ENCODE data around the gene CEP170B.

The CEP170B gene

GRCh38 chr14:104929268-104930230, 64.5 kb downstream of the CEP170B start:
- H3K9me3 Mint-ChIP-seq, result no peaks in the 10 kb centered on the region
- H3K27ac Mint-ChIP-seq, result no peak overlapping the region
- H3K4me3 Mint-ChIP-seq, result no peak overlapping the region
- peaks cover 3% of the 10 kb centered on the region for H3K27me3 Mint-ChIP-seq
- H3K4me1 Mint-ChIP-seq (ENCODE audit: low read depth), result peaks cover 9% of the 10 kb centered on the region
- no peaks in the 10 kb centered on the region for H3K36me3 Mint-ChIP-seq (ENCODE audit: low read depth)

GRCh38 chr14:104930526-104931303, 65.6 kb downstream of the CEP170B start:
- Mint-ChIP-seq H3K4me3 (no peak overlapping the region), H3K27me3 (peaks cover 5% of the 10 kb centered on the region), H3K9me3 (no peaks in the 10 kb centered on the region), H3K27ac (no peak overlapping the region), H3K4me1 (ENCODE audit: low read depth) (peaks cover 11% of the 10 kb centered on the region), H3K36me3 (ENCODE audit: low read depth) (no peaks in the 10 kb centered on the region)

- no peak overlapping the region for H3K27ac Mint-ChIP-seq
Measured at GRCh38 chr14:104931304-104931770, 66.3 kb downstream of the CEP170B start.

GRCh38 chr14:104931771-104932675, 67.0 kb downstream of the CEP170B start:
- H3K4me1 Mint-ChIP-seq (ENCODE audit: low read depth), result peaks cover 5% of the 10 kb centered on the region
- no peak overlapping the region for H3K4me3 Mint-ChIP-seq
- H3K36me3 Mint-ChIP-seq (ENCODE audit: low read depth), result no peaks in the 10 kb centered on the region
- H3K9me3 Mint-ChIP-seq, result no peaks in the 10 kb centered on the region
- peaks cover 5% of the 10 kb centered on the region for H3K27me3 Mint-ChIP-seq
- no peak overlapping the region for H3K27ac Mint-ChIP-seq

More at GRCh38 chr14:104931304-104931770, 66.3 kb downstream of the CEP170B start:
- Mint-ChIP-seq H3K36me3 (ENCODE audit: low read depth) (no peaks in the 10 kb centered on the region), H3K4me3 (no peak overlapping the region), H3K27me3 (peaks cover 5% of the 10 kb centered on the region), H3K4me1 (ENCODE audit: low read depth) (peaks cover 10% of the 10 kb centered on the region), H3K9me3 (no peaks in the 10 kb centered on the region)

GRCh38 chr14:104932676-104933631, 67.9 kb downstream of the CEP170B start:
- Mint-ChIP-seq H3K4me3 (no peak overlapping the region), H3K4me1 (ENCODE audit: low read depth) (peaks cover 5% of the 10 kb centered on the region), H3K9me3 (no peaks in the 10 kb centered on the region), H3K27me3 (peaks cover 5% of the 10 kb centered on the region), H3K27ac (no peak overlapping the region), H3K36me3 (ENCODE audit: low read depth) (no peaks in the 10 kb centered on the region)

DNA sequence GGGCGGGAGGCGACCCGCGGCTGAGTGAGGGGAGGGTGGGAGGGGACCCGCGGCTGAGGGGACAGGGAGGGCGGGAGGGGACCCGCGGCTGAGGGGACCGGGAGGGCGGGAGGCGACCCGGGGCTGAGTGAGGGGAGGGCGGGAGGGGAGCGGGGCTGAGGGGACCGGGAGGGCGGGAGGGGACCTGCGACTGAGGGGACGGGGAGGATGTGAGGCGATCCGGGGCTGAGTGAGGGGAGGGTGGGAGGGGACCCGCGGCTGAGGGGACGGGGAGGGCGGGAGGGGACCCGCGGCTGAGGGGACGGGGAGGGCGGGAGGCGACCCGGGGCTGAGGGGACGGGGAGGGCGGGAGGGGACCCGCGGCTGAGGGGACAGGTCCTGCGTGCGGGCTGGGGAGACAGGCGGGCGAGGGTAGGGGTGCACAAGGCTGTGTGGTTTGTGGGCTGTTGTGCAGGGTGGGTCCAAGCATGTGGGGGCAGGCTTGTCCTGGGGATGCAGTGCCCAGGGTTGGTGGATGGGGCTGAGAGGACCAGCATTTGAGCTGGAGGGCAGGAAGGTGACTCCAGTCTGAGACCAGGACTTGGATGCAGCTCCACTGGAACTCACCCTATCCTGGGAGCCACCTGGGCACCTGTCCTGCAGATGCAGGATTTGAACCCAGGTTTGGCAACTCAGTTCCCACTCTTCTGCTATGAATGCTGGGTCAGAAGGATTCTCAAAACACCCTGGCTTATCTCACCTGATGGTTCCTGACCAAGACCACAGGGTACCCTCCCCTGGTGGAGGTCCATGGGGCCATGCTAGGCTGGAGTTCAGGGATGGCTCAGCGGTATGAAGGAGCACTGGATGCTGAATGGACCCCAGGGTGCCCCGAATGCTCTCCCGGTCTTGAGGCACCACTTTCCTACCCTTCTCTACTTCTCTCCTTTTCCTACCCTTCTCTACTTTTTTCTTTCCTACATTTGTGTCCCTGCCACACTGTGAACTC, 69.0 kb downstream of the CEP170B start:
- H3K27me3 Mint-ChIP-seq, result peaks cover 5% of the 10 kb centered on the region
- peak overlapping the region; percentile 84 for H3K27ac Mint-ChIP-seq
- peak overlapping the region; percentile 63 for H3K4me3 Mint-ChIP-seq
- H3K4me1 Mint-ChIP-seq (ENCODE audit: low read depth), result peaks cover 5% of the 10 kb centered on the region
- no peaks in the 10 kb centered on the region for H3K9me3 Mint-ChIP-seq
- no peaks in the 10 kb centered on the region for H3K36me3 Mint-ChIP-seq (ENCODE audit: low read depth)

DNA sequence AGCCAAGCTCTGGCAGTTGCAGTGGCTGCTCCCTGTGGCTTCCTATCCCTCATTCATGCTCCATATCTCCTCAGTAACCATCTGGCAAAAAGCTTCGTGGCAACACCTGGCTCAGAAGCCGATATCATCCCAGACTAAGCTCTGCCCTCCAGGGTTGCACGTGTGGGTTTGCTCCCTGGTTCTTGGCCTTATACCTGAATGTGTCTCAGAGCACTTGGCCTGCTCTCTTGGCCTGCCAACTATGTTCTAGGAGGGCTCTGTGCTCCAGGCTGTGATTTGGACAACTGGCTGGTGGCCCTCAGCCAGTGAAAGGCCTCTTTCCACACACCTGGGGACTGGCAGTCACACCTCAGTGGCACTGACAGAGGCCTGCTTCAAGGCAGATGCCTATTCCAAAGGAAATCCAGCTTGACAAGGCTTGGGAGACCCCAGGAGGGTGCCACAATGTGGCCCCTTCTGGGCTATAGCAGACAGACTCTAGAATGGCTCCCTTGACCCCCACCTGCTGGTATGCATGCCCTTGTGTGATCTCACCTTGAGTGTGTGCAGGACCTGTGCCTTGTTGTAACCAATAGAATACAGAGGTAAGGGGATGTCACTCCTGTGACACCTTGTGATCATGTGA, 70.1 kb downstream of the CEP170B start:
- Mint-ChIP-seq H3K4me1 (ENCODE audit: low read depth) (peaks cover 5% of the 10 kb centered on the region), H3K9me3 (no peaks in the 10 kb centered on the region), H3K36me3 (ENCODE audit: low read depth) (no peaks in the 10 kb centered on the region), H3K27ac (no peak overlapping the region), H3K27me3 (peaks cover 5% of the 10 kb centered on the region), H3K4me3 (no peak overlapping the region)

DNA sequence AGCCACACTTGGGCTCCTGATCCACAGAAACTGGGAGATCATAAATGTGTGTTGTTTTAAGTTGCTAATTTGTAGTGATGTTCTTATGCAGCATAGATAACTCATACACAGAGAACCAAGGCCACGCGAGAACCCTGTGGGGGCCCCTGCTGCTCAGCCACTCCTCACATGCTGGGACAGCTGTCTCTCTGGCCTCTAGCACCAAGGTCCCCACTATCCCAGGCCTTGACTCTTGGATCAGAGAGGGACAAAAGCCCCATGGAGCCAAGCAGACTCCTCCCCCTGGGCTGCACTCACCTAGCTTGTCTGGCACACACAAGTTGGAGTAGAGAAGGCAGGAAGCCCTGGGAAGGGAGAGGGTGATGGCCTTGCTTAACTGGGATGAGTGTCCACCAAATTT, 70.9 kb downstream of the CEP170B start:
- H3K36me3 Mint-ChIP-seq (ENCODE audit: low read depth), result no peaks in the 10 kb centered on the region
- no peak overlapping the region for H3K27ac Mint-ChIP-seq
- peaks cover 5% of the 10 kb centered on the region for H3K27me3 Mint-ChIP-seq
- H3K4me1 Mint-ChIP-seq (ENCODE audit: low read depth), result peaks cover 5% of the 10 kb centered on the region
- no peak overlapping the region for H3K4me3 Mint-ChIP-seq
- no peaks in the 10 kb centered on the region for H3K9me3 Mint-ChIP-seq

GRCh38 chr14:104936361-104937155, 71.5 kb downstream of the CEP170B start:
- Mint-ChIP-seq H3K4me3 (no peak overlapping the region), H3K27ac (no peak overlapping the region), H3K4me1 (ENCODE audit: low read depth) (peaks cover 5% of the 10 kb centered on the region), H3K9me3 (no peaks in the 10 kb centered on the region), H3K27me3 (peaks cover 5% of the 10 kb centered on the region), H3K36me3 (ENCODE audit: low read depth) (no peaks in the 10 kb centered on the region)

GRCh38 chr14:104937161-104937560, 72.1 kb downstream of the CEP170B start:
- H3K4me1 Mint-ChIP-seq (ENCODE audit: low read depth), result peaks cover 5% of the 10 kb centered on the region
- no peak overlapping the region for H3K27ac Mint-ChIP-seq
- peaks cover 5% of the 10 kb centered on the region for H3K27me3 Mint-ChIP-seq
- H3K9me3 Mint-ChIP-seq, result no peaks in the 10 kb centered on the region
- no peak overlapping the region for H3K4me3 Mint-ChIP-seq
- no peaks in the 10 kb centered on the region for H3K36me3 Mint-ChIP-seq (ENCODE audit: low read depth)

DNA sequence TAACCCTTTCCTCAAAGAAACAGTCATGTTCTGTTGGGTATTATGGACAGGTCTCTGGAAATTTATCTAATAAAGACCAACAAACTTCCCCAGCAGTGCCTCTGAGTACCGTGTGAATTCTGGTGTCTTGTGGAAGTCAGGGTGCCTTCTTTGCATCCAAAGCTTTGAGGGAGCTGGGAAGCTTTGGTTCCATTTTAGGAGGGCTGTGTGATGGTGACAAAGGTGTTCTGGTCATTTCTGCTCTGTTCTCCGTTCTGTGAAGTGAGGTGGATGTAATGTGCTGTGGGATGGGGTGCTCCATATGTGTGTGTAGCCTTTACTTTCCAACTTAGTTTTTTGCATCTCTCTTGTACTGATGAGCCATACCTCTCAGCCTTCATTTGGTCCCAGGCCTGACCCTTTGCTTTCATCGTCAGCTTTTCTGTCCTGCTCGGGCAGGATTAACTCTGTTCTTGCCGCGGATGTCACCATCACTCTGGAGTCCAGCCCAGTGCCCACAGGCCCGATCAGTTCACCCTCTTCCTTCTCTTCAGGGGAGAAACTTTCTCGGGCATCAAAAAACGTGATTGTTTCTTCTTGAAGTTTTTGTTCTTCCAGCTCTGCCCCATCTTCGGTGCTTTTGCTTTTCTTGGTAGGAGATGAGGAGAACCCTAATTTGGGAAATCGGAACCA, 72.8 kb downstream of the CEP170B start:
- H3K4me1 Mint-ChIP-seq (ENCODE audit: low read depth), result peaks cover 5% of the 10 kb centered on the region

More for the DNA sequence above, 72.8 kb downstream of the CEP170B start:
- H3K4me3 Mint-ChIP-seq, result no peak overlapping the region
- no peaks in the 10 kb centered on the region for H3K36me3 Mint-ChIP-seq (ENCODE audit: low read depth)
- H3K27ac Mint-ChIP-seq, result no peak overlapping the region
- no peaks in the 10 kb centered on the region for H3K9me3 Mint-ChIP-seq
- H3K27me3 Mint-ChIP-seq, result peaks cover 5% of the 10 kb centered on the region
